ENCODE measurements around the gene MBLAC1. TPM values are rescaled to one million over a fixed set of nuclear protein-coding genes. Genes with fewer than 3 reads are reported as not detected.
A peak's percentile ranks its signal among the peaks of the same experiment; 100 is the strongest.

Gene MBLAC1
- total and polyA plus RNA-seq, 9 of the 15 experiments (the other 6 are each of a cell fraction or from before 2014, with no cell fraction given): 0.03 to 3.1 (median 0.52) TPM

DNA sequence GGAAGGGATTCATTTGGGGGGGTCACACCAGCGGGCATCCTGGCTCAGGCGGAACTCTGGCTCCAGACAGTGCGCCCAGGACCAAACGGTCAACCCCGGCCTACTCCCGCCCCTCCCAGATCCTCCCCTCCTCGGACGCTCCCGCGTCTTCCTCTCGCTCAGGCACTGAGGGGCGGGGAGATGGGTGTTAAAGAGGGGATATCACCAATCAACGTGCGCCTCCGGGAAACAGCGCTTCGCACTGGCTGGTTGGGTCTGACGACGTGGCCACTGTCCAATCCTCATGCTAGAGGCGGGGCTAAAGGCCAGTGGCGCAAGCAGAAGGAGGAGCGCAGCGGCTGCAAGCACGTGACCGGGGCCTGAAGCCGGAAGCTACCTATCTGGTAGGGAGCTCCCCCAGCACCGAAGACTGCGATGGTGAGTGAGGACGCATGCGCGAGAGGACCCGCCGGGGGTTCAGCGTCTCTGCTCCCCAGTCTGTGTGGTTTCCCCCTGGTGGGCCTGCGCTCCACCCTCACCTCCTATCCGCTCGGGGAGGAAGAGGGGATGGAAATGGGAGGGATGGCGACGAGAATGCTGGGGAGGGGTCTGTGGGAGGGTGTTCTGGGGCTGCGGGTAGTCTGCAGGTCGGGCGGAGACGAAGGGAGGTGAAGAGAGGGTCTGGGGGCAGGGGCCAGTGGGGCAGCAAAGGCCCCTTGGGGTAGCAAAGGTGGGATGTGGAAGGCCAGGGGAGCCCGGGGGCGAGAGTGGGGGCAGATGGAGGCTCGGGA is 22.0 kb downstream of the MBLAC1 start, which contains the start of gene LAMTOR4 (continued):
- TF ChIP-seq ZC3H8 (IDR thresholded peaks at IDR 0.05) (no peak), ZBTB49 (CRISPR knock-in tag; IDR thresholded peaks at IDR 0.05; ENCODE audit: borderline replicate concordance) (no peak), CCNT2 (IDR thresholded peaks at IDR 0.05; ENCODE audit: borderline replicate concordance, extremely low read depth, insufficient read length, low read depth, low read length) (peak; percentile 0), ZNF584 (CRISPR knock-in tag; IDR thresholded peaks at IDR 0.05; ENCODE audit: low read depth) (no peak), ZNF124 (CRISPR knock-in tag; IDR thresholded peaks at IDR 0.05) (no peak), E2F4 (CRISPR knock-in tag; IDR thresholded peaks at IDR 0.05; ENCODE audit: low read depth) (0 out of 2 replicates have a peak, but pooled peaks have one; percentile 39), CUX1 (CRISPR knock-in tag; IDR thresholded peaks at IDR 0.05) (no peak), ZNF583 (CRISPR knock-in tag; IDR thresholded peaks at IDR 0.05) (no peak), MAZ (CRISPR knock-in tag; conservative IDR thresholded peaks at IDR 0.05 in 1 of 2, IDR thresholded peaks at IDR 0.05 in 1 of 2) (peak; percentile 88 to 97), SAP30 (IDR thresholded peaks at IDR 0.05; ENCODE audit: borderline replicate concordance, insufficient read depth, low read depth, low read length, poor library complexity, severe bottlenecking) (no peak), HDGF (IDR thresholded peaks at IDR 0.05) (0 out of 2 replicates have a peak, but pooled peaks have one; percentile 8), ZBTB5 (IDR thresholded peaks at IDR 0.05) (no peak; the same call in 1 of the 2 replicates)
